ENCODE data around the gene SLC2A2.
A peak's percentile ranks its signal among the peaks of the same experiment; 100 is the strongest.

The SLC2A2 gene

DNA sequence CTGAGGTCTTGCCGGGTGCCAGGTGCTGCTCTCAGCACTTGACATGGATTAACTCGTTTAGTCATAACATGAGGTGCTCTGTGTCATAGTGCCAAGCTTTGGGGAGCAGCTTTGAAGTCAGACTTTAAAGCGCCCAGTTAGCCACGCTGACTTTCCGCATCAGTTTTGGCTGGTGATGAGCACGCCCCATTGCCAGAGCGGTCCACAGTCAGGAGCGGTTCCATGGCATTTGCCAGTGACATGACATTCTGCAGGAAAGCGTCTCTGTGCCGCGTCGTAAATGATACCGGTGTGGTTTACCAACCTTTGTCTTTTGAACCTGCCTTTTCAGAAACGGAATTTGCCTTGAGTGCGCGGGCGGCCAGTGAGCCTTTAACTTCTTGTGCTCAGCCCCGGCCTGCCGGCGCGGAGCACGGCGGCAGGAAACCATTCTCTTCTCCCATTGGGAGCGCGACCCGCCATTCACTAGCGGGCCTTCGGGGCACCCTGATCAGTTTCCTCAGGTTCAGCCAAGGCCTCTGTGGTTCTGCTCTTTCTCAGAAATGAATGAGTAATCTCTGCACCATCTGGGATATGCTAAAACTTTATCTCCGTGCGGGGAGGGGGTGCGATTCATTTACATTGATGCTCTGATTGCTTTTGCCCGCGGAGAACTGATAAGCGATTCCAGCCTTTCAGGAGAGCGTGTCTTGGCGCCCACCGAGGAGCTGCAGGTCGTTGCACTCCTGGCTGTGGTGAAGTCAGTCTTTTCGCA lies 1.7 kb upstream of the SLC2A2 start:
- peak in 2 of 6 experiments; percentile 10 to 12 for DNase-seq

DNA sequence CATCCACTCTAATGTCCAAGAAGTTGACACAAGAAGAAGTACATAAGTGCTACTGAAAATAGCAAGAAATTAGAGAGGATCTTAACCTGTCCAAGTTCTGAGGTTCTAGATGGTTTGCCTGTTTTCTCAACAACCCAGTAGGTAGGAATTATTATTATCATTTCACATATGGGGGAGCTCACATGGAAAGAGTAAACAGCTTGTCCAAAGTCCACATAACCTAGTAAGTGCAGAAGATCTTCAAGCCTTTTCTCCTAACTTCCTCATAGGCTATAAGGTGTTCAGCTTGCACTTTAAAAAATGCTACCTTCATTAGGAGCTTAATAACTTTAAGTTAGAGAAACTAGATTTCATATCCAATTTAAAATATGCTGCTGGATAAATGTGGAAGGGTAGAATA lies 3.0 kb downstream of the SLC2A2 start:
- DNase-seq: no peak

DNA sequence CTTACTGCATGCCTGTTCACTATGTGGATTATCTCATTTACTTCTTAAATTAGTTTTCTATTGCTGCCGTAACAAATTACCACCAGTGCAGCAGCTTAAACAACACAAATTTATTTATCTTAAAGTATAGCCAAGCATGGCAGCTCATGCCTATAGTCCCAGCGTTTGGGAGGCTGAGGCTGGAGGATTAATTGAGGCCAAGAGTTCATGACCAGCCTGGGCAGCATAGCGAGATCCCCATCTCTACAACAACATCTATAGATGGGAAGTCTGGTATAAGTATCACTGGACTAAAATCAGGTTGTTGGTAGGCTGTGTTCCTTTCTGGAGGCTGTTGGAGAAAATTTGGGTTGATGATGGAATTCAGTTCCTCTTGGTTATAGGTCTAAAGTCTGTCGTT lies 5.1 kb downstream of the SLC2A2 start:
- no peak for DNase-seq

DNA sequence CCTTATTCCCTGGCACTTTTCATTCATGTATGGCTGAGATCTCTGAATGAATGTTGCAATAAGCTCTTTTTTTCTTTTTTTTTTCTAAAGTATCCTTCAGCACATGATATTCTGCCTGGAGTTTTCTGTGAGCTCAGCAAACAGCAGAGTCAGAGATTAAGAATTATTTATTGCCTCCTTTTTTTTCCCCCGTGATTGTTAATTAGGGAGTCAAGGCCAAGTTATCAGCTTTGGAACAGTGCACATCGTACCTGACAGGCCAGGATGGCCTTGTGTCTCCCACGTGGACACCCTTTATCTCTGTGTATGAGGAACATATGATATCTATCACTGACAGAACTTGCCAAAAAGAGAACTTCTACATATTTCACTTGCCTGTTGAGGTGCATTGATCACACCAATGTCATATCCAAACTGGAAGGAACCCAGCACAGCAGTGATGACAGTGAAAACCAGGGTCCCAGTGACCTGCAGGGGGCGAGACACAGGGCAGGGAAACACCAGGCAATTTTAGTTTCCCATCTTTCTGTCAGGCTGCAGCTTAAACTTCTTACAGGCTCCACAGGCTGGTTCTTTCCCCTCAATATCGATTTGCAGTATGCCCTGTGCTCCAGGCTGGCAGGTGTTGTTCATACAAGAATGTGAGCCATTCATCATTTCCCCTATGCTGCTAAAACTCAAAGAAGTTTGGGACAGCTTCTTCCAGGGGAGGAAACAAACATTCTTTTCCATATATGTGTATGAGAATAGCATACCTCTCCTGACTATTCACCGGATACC lies 8.2 kb downstream of the SLC2A2 start:
- DNase-seq: no peak

DNA sequence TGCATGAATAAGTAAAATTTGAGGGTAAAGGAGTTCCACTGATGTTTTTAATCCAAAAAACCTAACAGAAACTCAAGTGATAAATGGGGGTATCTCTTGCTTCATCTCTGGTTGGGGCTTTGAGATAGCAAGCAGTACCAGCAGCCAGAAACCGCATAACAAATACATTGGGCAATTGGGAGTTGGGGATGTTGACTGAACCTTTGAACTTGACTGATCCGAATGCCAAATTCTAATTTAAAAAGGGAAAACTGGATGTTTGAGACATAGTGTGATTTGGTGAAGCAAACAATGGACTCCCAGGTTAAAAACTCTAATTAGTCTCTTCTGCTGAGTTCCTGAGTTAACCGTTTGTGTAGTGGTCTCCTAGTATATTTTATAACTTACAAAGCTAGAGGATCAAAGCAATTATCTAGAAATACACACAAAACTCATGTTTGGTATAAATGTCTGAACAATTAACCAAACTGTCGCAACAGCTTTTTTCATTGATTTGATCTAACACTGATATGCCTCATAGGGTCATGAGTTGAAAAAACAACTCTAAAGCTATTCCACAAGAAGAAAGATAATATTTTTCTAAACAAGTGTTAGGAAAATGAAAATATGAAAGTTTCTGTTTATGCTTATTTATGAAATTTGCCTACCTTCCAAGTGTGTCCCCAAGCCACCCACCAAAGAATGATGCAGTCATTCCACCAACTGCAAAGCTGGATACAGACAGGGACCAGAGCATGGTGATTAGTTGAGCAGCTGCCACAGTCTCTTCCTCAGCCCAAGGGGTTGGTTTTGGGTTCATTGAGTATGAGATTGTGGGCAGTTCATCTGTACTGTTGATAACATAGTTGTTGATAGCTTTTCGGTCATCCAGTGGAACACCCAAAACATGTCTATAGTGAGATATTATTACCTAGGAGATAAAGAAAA lies 12.4 kb downstream of the SLC2A2 start:
- no peak for DNase-seq

DNA sequence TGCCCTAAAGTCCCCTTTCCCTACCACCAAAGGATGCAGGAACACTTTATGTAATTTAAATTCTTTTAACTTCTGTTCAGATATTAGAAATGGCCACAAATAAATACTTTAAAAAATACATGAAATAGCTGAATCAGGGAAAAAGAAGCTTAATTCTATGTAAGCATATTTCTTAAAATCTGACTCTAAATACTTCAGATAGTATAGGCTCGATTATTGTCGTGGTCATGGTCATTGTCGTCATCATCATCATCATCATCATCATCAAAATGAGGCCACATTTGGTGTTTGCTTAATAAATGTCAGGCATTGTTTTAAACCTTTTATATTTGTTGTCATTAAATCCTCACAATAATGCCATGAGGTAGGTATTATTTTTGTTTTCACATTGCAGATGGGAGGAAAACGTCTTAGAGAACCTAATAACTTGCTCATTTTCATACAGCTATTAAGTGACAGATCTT lies 14.6 kb downstream of the SLC2A2 start:
- DNase-seq: no peak

DNA sequence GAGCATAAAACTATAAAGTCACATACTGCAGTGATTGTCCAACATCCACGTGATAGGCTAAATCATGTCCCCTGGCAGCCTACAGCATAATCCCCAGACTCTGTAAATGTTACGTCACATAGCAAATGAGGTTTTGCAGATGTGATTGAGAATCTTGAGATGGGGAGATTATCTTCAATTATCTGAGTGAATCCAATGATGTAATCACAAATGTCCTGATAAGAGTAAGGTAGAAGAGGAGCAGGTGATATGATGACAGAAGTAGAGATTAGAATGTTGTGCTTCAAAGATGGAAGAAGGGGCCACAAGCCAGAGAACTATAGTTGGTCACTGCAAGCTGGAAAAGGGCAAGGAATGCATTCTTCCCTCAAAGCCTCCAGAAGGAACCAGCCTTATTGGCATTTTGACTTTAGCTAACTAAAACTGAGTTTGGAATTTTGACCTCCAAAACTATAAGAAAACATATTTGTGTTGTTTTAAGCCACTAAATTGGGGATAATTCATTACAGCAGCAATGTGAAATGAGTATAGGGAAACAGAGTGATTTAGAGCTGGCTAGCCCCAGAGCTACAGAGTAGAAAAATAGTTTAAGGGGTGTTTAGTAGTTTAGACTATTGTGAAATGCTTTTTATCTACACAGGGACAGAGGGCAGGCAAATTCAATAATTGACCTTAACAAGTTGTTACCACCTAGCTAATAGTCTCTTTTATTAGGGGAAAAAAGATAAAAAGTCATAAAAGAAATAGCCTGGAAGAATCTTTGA lies 15.2 kb downstream of the SLC2A2 start:
- no peak for DNase-seq

DNA sequence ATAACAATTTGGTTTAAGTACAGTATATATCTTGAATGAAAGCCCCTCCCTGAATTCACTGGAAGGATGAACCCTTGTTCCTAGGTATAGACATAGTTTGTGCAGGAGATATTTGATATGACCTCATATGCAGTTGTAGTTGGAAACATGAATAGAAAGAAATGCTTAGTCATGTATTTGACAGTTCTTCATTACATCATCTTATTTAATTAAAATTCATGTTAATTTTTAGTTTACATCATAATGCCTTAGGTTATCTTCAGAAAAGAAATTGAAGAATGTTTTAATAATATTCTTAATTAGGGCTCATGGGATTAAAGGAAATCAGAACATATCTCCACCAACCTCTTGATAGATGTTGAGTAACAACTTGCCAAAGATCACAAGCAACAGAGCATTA lies 19.2 kb downstream of the SLC2A2 start:
- no peak for DNase-seq

DNA sequence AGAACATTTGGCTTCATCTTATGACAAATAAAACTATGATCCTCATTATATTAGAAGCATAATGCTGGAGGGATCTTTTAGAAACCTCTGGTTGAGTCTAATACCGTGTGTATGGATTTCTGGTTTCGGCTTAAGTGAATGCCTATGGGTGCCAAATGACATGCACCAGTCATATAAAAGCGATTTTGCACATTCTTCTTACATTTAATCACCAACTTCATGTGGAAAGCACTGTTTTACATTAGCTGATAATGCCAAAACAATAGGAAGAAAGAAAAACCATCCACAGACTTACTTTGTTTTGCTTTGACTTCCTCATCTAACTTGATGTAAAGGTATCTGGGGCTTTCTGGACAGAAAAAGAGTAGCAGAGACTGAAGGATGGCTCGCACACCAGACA lies 20.9 kb downstream of the SLC2A2 start:
- DNase-seq: no peak

DNA sequence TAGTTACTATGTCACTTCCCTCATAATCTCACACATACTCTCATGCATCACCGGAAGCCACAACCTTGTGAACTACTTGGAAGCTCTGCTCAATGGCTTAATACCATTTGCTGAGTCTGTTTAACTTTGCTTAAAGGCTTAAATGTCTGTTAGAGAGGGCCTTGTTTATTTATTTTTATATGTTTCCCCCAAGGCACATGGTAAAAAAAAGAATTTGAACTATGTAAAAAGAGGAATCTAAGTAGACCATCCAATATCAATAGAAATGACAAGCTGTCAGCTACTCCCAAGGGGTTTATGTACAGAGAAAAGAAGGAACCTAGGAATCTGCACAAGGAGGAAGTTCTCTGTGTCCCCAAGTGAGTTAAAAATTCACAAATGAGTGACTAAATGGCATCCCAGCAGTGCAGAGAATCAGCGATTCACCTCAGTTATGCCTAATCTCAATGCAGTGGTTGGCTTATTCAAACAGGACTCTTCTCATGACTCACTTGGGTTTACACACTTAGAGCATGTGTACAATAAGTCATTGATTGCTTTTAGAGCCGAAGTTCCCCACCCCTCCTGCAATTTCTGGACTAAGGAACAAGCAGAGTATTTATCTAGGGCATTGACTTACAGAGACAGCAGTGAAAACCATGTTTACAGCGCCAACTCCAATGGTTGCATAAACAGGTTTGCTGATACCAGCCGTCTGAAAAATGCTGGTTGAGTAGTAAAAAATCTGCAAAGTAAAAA lies 24.4 kb downstream of the SLC2A2 start:
- DNase-seq: no peak

DNA sequence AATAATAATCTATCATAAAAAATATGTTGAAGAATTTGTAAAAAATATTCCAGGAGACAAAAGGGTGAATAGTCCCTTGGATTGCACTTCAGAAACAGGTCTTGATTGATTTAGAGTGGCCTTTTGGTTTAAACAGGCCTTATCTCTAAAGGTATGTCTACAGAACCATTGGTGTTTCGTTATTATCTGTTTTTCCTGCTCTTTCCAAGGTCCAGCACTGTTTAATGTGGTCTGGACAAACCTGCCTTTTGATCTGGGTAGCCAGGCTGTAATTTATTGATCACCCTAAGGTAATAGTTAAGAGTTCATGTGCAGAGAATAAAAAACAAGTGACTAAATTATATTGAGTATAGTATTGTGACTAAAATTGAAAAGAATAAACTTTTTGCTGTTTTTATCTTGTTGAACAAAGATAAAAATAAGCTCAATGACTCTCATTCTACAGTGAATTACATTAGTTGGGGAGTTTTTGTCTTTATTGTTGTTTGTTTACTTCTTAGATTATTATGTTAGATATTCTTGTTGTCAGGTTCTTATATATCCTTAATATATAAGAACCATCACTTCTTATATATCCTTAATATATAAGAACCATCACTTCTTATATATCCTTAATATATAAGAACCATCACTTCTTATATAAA lies 25.1 kb downstream of the SLC2A2 start:
- no peak for DNase-seq

DNA sequence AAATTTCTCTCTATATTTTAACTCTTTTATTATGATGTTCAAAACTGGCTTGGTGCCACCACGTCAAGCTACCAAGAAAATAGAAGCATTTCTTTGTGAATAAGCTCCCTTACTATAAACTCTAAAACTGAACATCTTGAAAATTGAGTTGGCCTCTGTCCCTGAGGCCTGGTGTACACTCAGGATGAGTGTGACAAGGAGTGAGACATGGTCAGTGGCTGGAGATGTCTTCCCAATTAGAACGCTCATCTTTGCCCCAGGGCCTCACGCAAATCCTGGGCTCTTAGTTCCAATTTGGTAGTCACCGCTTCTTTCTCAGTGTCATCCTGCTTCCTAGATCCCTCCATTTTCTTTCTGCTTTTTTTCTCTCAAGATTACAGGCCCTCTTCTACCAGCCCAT lies 26.2 kb downstream of the SLC2A2 start:
- no peak for DNase-seq

DNA sequence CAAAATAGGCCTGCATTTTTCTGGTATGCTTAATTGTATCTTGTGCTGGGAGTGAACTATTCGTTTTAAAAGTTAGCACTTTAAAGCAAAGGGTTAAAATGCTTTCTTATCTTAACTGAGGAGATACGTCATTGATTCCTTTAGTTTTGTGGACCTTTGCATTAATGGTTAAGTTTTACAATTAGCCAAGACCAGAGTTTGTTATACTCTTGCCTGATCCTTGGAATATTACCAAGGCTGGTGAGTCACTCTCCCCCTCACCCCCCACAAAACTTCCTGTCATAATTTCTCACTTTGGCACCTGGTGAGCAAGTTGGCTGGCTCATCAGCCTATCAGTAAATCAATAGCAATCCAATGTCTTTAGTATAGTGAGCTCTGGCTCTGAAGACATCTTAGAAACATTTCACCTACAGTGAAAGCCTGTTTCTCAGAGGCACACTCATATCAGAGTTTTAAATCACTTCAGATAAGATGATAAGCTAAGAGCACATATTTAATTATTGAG lies 26.7 kb downstream of the SLC2A2 start:
- DNase-seq: no peak

DNA sequence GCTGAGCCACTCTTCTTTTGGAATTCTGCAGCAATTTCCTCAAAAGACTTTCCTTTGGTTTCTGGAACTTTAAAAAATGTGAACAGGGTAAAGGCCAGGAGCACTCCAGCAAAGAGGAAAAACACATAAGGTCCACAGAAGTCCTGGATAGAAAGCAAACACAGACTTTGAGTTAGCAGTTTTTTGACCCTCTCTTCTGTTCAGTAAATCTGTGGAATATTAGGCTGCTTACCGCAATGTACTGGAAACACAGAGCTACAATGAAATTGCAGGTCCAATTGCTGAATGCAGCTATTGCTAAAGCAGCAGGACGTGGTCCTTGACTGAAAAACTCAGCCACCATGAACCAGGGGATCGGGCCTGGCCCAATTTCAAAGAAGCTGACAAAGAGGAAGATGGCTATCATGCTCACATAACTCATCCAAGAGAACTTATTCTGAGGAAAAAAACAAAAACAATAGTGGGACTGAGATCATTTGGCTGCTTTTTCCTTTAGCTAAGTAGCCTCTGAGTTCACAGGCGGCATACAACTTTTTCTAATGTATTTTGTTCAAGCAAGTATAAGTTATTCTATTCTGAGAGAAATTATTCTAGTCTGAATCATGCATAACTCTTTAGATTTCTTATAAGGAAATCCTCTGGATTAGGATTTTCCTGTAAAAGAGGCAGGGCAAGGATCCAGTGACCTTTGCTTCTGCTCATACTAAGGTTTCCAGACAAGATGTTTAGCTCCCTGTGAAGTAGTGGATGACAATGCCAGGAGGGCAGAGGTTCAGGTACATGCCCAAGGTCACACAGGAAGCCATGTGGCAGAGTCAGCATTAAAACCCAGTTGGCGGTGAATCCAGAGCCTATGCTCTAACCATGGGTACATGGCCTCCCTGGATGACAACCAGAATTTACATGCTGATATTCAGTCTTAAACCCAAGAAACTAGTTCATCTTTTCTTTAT lies 28.3 kb downstream of the SLC2A2 start:
- DNase-seq: no peak

DNA sequence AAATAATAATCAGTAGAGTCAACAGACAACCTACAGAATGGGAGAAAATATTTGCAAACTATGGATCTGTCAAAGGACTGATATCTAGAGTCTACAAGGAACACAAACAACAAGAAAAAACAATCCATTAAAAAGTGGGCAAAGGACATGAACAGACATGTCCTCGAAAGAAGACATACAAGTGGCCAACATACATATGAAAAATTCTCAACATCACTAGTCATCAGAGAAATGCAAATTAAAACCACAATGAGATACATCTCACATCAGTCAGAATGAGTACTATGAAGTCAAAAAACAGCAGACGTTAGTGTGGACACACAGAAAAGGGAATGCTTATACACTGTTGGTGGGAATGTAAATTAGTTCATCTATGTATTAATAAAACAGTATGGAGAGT lies 33.7 kb downstream of the SLC2A2 start:
- DNase-seq: no peak

DNA sequence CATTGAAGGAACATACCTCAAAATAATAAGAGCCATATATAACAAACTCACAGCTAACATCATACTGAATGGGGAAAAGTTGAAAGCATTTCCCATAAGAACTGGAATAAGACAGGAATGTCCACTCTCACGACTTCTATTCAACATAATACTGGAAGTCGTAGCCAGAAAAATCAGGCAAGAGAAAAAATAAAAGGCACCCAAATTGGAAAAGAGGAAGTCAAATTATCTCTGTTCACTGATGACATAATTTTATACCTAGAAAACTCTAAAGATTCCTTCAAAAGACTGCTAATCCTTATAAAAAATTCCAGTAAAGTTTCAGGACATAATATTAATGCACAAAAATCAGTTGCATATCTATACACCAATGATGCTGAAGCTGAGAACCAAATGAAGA lies 34.9 kb downstream of the SLC2A2 start:
- DNase-seq: no peak

DNA sequence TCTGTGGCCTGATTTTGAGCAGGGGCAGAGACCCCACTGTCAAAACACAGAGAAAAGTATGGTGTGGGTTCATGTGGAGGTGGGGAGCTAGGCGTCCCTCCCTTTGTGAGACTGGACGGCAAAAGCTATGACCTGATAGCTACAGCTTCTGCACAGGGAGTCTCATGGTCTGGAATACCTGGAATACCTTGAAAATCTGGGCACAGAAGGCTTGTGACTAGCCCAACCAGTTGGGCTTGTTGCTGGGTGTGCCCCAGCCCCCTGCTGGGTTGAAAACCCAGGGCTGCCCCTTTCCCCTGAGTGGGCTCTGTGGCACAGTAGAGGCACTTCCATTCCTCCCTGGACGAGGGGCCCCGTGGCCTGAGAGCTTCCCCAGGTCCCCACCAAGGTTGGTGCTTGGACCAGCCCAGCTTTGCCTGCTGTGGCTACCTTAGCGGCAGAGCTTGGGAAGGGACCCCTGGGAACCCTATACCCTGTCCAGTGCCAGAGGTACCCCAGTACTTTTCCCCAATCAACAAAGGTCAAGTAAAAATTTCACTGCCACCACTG lies 37.3 kb downstream of the SLC2A2 start:
- DNase-seq: no peak

DNA sequence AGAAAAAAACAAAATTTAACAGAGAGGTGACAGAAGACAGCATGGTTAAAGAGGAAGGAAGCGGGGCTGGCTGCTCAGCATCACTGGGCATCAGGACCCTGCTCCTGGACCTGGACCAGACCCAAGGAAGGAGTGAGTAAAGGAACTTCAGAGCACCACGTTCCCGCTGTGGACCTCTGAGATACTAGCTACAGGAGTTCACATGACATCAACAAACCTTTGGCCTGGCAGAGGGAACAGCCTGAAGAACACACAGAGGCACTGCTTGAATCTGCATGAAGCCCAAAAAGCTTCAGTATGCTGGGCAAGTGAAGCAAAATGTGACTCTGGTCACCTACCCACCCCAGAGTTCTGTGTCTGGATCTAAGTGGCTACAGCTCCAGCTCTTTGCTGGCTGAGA lies 38.1 kb downstream of the SLC2A2 start:
- no peak for DNase-seq

DNA sequence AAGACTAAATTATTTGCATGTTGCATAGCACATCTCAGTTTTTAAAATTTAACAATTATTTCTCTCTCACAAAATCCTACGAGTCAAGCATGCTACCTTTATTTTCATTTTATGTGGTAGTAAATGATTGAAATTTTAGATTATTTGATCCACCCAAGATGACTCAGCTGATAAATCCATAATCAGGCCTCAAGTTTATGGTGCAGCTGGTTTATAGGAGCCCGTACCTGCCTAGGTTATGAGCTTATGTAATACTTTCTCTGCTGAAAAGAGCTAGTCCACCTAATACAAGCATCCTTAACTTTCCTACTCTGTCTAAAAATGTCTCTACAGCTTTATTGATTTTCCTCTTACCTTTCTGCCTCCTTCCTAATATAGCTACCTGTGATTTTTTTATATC lies 41.2 kb downstream of the SLC2A2 start:
- no peak for DNase-seq

DNA sequence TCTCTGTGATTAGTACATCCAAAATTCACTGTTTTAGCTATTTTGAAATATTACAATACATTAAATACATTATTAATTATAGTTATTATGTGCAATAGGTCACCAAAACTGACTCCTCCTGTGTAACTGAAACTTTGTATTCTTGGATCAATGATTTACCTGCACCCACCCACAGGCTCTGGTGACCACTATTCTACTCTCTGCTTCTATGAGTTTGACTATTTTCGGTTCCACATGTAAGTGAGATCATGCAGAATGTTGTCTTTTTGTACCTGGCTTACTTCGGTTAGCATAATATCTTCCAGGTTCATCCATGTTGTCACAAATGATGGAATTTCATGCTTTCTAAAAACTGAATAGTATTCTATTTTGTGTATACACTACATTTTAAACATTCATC lies 43.8 kb downstream of the SLC2A2 start:
- DNase-seq: no peak

Data from stimulated activated naive CD4-positive, alpha-beta T cell (primary cell).